ENCODE results near the gene WNT7B.

The WNT7B gene

DNA sequence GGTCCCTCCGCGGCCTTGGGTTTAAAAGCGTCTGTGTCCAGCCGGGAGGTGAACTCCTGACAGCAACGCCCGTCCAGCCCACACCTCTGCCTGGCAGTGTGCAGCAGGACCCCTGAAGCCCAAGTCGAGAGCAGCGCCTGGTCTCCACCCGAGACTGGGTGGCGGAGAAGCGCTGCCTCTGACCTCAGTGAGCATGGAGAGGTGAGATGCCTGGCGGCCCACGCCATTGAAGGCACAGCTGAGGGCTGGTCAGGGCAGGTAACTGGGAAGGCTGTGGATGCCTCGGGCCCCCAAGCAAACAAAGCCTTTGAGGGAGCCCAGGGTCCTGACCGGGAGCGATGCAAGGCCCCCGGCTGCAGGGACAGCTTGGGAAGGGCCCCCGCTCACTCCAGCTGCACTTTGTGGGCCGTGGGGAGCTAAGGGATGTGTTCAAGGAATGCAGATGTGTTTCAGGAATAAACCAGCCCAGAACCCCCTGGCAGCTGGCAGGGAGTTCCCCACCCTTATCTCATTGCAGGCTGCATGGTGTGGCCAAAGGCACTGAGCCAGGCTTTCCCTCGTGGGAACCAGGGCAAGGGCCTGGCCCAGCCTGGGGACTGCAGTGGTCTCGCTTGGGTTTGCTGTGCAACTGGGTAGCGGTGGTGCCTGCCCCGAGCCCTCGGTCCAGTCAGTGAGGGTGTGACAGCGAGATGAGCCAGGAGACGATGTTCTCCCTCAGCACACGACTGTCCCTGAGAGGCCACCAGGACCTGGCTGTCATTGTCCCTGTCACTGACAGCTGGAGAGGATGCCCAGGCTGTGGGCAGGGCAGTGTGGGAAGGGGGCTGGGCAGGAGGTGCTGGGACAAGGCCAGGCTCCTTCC, 92.5 kb downstream of the WNT7B start:
- no peak for DNase-seq

DNA sequence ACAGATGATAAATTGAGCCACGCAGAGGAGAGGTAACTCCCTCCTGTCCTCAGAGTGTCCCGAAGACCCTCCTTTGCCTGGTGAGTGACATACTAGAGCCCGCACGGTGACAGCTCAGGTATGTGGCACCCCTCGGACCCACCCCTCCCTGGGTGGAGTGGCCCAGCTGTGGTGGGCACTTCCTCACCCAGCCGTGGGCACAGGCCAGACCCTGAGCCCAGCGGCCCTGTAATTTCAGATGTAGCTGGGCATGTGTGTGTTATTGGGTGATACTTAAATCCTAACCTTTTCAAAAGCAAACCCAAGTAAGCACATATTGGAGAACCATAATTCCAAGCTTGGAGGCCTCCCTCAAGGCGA, 93.2 kb downstream of the WNT7B start:
- no peak for DNase-seq

DNA sequence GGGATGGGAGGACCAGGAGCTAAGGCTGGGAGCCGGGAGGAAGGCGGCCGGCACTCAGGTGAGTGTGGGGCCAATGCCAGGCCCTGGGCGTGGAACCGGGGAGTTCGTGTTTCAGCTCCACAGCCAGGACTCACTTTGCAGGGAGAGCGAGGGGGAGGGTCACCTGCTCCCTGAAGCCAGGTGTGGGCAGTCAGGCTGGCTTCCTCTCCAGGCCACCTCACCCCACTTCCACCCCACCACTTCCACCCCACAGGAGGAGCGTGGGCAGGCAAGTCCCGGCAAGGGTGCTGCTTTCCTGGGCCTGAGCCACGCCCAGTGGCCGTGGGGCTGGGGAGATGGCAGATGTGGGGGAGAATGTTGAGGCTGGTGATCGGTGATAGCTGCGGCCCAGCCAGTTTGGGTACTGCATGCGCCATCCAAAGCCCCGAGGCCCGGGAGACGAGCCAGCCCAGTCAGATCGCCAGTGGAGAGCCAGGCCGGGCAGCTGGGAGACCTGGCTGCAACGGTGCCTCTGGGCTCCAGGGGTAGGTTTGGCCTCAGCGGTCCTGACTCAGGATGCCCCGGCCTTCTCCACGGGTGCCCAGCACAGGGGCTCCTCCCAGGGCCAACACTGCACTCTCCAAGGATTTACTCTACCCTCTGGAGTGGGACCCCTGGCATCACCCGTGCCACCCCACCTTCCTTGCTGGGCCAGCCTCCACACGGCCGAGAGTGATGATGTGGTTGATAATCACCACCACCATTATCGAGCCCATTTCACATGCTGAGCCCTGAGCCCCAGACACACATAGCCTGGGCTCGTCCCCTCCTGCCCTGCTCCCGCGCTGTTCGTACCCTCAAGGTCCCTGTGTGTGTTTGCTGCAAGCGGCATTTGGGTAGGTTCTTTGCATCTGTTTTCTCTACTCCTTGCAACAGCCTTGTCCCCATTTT, 93.8 kb downstream of the WNT7B start:
- DNase-seq: no peak

DNA sequence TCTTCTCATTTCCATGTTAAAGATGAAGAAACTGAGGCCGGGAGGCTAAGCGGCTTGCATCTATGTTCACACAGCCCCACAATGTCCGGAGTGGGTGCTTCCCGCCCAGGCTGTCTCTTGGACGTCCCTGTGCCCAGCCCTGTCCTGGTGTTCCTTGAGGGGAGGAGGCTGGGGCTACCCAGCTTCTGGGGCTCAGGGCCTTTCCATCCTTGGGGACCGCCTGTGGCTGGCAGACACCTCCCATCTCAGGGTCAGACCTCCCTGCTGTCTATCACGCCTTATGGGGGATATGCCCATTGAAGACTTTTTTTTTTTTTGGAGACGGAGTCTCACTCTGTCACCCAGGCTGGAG, 95.5 kb downstream of the WNT7B start:
- no peak for DNase-seq

DNA sequence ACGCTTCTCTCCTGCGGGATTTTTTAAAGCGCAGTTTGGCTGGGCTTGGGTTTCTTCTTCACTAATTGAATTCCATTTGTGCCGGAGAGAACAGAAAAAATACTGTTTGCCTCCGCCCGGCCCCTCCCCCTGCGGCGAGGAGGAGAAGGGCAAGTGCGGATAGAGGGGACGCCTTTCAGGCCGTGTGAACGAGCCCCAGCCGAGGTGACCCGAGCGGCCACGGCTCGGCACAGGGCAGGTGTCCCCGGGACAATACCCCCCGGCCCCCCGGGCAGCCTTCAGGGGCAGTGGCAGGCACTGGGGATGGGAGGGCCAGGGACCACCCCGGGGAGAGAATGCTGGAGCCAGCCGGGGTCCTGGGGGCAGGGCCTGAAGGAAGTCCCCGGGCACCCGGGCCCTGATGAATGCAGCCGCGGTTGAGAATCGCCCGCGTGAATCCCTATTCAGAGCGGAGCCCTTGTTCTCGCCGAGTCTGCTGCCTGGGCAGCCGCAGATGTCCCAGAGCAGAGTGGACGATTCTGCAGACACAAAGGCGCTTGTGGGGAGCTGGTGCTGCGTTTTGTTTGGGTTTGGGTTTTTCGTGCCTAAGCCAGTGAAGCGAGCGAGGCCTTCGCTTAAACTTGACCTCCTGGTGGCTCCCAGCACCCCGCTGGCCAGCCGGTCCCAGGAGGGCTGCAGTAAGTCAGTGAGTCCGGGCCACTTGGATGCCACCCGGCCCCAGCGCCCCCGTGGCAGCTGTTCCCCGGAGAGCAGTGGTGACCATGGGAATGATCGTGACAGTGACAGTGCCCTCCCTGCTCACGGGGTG, 96.0 kb downstream of the WNT7B start:
- DNase-seq: no peak

DNA sequence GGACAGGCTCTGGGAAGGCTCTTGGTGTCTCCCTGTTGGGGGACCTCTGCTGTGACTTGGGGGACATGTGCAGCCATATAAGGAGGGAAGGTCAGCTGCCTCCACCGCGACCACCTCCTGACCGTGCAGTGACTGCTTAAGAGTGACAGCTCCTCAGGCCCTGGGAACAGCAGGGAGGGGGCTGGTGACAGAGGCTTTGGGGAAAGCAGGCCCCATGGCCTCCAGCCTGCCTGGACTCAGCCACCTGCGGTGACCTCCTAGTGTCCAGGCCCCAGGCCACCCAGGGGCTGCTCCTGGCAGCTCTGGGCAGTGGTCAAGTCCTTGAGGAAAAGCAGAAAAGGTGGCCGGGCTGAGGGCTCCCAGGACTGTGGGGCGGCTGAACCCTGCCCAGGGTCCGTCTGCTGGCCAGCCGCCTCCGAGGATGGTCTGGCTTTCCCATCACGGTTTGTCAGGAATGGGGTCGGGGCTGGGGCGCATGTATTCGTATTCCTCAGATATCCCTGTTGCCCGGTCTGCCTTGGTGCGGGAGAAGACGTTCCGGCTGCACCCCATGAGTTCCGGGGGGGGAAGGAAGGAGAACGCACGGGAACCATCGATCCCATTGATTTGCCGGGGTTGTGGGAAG, 96.8 kb downstream of the WNT7B start:
- no peak for DNase-seq

DNA sequence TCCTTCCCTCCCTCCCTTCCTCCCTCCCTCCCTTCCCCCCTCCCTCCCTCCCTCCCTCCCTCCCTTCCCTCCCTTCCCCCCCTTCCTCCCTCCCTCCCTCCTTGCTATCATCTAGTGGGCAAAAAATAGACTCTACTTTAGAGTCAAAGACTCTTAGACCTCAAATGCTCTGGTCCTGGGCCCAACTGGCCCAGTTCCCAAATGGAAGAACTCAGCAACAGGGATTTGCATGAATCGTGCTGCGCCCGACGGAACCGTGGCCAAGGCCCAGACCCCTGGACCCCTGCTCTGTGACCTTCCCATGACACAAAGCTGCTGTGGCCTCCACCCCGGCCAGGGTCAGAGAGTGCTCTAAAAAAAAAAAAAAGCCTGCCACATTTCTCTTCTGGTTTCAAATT, 97.4 kb downstream of the WNT7B start:
- DNase-seq: no peak

DNA sequence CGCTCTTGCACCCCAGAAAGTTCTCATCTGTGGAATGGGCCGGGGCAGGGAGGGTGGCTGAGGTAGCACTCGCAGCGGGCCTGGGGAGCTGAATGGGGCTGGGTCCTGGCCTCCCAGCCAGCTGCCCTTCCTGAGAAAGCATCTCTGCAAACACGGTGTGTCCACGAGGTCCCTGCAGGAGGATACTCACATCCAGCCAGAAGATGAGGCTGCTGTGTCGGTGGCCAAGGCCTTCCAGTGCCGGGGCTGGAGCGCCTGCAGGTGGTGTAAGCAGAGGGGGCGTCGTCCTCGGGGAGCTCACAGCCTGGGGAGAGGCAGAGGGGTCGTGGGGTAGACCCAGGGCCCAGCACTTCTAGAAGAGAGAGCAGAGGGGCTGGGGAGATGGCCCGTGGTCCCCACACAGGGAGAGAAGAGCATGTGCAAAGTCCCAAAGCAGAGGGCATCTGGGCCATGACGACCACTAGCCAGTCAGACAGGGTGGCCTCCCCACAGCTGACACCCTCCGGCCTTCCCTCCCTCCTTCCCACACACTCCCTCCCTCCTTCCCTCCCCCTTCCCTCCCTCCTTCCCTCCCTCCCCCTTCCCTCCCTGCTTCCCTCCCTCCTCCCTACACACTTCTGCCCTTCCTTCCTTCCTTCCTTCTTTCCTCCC, 97.9 kb downstream of the WNT7B start:
- no peak for DNase-seq

DNA sequence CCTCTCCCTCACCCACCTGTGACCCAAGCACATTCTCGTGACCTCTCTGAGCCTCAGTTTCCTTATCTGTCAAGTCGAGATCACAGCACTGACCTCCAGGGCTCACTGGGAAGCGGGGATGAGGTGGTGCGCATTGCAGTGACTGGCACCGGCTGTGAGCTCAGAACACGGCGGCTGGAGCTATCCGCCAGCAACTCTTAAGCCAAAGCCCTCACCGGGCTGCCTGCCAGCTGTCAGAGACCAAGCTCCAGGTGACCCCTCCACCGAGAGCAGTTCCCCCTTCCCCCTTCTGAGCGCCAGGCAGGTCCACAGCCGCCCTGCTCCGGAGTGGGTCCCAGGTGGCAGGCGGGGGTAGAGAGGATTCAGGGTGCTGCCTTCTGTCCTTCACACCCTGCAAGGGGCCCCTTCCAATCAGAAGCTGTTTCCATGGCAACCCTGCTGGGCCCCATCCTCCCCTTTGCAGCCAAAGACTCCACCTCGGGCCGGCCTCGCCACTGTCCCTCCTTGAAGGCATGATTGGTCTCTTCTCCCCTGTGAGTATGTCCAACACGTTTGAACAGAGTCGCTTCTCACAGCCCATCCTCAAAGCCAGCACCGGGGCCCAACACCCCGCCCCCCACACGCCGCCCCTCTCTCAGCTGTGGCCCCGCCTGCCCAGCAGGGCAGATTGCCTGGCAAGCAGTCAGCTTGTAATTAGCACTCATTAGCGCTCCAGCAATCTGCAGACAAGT, 98.7 kb downstream of the WNT7B start:
- DNase-seq: no peak

DNA sequence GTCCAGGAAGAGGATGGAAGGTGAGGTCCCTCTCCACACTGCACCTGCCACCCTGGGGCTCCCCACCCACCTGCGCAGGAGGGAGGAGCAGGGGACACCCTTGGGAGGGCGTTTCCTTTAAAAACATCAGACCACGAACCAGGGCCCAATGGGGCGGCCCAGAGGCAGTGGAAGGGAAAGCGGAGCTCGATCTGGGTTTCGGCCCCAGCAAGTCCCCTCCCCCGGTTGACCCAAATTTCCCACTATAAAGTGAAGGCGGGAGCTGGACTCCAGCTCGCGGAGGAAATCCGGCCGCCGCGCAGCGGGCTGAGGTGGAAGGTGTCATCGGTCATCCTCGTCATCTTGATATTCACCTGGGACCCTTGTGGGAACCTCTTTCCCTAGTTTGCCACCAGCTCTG, 99.3 kb downstream of the WNT7B start:
- DNase-seq: no peak

DNA sequence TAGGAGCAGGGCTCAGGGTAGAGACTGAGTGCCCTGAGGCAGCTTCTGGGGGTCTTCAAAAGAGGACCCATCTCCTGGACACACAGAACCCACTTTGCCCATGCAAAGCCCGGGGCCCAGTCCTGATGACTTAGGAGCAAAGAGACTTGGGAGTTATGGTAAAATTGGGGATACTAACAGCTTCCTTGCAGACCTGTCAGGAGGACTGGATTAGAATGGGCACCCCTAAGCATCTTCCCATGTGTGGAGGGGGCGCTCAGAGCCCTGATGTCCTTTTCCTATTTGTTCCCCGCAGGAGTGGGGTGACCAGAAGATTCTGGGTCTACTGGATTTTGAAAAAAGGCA, 100.0 kb downstream of the WNT7B start:
- no peak for DNase-seq

DNA sequence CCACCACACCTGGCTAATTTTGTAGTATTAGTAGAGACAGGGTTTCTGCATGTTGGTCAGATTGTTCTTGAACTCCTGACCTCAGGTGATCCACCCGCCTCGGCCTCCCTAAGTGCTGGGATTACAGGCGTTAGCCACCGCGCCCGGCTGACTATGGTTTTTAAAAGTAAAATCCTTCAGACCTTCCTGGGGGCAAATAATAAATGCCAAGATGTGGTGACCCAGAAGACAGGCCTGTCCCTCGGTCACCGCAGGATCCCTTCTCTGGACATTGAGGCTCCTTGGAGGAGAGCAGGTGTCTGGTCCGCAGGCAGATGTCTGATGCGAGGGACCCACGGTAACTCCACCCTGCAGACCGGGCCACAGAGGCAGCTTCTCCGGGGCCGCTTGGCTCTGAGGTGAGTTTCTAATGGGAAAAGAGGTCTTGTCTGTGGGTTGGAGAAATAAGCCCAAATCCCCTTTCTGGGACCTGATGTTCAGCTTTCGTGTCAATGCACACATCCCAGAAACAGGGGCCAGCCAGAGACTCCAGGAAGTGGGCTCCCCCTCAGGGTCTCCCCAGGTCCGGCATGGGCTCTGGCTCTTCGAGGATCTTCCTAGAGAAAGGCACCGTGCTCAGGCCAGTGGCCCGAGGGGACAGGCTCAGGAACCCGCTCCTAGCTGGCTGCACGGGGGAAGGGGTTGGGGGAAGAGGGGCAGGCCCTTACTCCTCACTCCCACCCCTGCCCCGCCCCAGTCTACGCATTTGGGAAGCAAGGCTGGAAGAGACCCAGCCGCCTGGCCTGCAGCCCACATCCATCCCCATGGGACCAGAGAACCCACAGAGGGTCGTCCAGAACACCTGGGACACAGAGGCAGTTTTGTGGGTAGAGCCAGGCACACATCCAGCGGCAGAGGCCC, 100.6 kb downstream of the WNT7B start:
- no peak for DNase-seq

DNA sequence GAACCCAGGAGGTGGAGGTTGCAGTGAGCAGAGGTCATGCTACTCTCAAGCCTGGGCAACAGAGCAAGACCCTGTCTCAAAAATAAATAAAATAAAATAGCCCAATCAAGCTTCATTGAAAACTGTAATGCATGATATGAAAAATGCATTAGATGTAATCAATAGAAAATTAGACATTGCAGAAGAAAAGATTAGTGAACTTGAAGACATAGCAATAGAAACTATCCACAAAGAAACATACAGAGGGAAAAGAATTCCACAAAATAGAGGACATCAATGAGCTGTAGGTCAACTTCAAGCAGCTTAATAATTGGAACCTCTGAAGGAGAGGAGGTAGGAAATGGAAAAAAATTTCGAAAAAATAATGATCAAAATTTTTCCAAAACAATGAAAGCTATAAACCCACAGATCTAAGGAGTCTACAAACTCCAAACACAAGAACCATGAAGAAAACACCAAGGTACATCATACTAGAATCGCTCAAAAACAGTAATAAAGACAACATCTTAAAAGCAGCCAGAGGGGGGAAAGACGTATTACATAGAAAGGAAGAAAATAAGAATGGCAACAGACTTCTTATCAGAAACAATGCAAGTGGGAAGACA, 104.2 kb downstream of the WNT7B start:
- no peak for DNase-seq

DNA sequence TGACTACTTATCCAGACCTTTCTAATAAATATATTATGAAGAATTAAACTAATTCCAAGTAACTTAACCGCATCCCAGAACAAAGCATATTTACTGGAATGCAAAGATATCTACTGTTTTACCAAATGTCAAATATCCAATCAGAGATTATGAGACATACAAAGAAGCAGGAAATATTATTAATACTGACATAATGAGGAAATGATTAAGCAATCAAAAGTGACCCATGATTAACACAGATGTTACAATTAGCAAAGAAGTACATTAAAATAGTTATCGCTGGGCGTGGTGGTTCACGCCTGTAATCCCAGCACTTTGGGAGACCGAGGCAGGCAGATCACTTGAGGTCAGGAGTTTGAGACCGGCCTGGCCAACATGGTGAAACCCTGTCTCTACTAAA, 105.2 kb downstream of the WNT7B start:
- no peak for DNase-seq

Measured in stimulated activated CD4-positive, alpha-beta T cell treated with anti-CD3 and anti-CD28 coated beads, Interleukin-12 subunit alpha, Interleukin-12 subunit beta, amount 100 ng/mL, for 4 hours (primary cell).